SJSA1 (cell line): Measurements from ENCODE around the gene HSPG2. TPM values are rescaled to one million over a fixed set of nuclear protein-coding genes. Genes with fewer than 3 reads are reported as not detected.

ENCODE experiments used
- DNase-seq, 2 experiments: peaks; one replicate each; pipeline ENCODE4 v3.0.0-alpha.2; 2015 to 2020; ENCODE audit warnings: low spot score in 2 of 2, low read depth in 1 of 2
- H3K27ac ChIP-seq: fragments of 250-450 bp; sonication (Bioruptor Pico); 2 replicates; pipeline ENCODE4 v1.5.1; 2020; ENCODE audit warnings: mild to moderate bottlenecking, moderate library complexity
- H3K27me3 ChIP-seq: fragments of 250-450 bp; sonication (Bioruptor Pico); replicated peaks from 2 replicates; pipeline ENCODE4 v1.5.1; 2020; ENCODE audit warnings: mild to moderate bottlenecking, moderate library complexity
- H3K36me3 ChIP-seq: fragments of 250-450 bp; sonication (Bioruptor Pico); 2 replicates; pipeline ENCODE4 v1.5.1; 2020; ENCODE audit warnings: mild to moderate bottlenecking
- H3K4me1 ChIP-seq: fragments of 250-450 bp; sonication (Bioruptor Pico); replicated peaks from 2 replicates; pipeline ENCODE4 v1.6.1; 2021; ENCODE audit warnings: mild to moderate bottlenecking
- H3K4me3 ChIP-seq: fragments of 250-450 bp; sonication (Bioruptor Pico); 2 replicates; pipeline ENCODE4 v1.5.1; 2020; ENCODE audit warnings: mild to moderate bottlenecking
- H3K9me3 ChIP-seq: fragments of 250-450 bp; sonication (Bioruptor Pico); replicated peaks from 2 replicates; pipeline ENCODE4 v1.5.1; 2020; ENCODE audit warnings: mild to moderate bottlenecking
- total RNA-seq: library from RNA; depleted of rRNA; stranded (reverse); fragments of >200 nt; shearing (Covaris generic); gene quantifications from 2 replicates; pipeline ENCODE4 v1.2.3, GENCODE V29; 2014

HSPG2 gene
- total RNA-seq, 1 experiment from 2014 or later: 62.3 TPM

- Histone ChIP-seq H3K27ac (no peak overlapping the region), H3K9me3 (no peaks in the 10 kb centered on the region), H3K4me1 (no peaks in the 10 kb centered on the region), H3K4me3 (no peak overlapping the region), H3K36me3 (peaks cover 93% of the 10 kb centered on the region), H3K27me3 (no peaks in the 10 kb centered on the region)
- no peak for DNase-seq
These were observed 97.6 kb downstream of the HSPG2 start for GRCh38 chr1:21839337-21840037.

DNA sequence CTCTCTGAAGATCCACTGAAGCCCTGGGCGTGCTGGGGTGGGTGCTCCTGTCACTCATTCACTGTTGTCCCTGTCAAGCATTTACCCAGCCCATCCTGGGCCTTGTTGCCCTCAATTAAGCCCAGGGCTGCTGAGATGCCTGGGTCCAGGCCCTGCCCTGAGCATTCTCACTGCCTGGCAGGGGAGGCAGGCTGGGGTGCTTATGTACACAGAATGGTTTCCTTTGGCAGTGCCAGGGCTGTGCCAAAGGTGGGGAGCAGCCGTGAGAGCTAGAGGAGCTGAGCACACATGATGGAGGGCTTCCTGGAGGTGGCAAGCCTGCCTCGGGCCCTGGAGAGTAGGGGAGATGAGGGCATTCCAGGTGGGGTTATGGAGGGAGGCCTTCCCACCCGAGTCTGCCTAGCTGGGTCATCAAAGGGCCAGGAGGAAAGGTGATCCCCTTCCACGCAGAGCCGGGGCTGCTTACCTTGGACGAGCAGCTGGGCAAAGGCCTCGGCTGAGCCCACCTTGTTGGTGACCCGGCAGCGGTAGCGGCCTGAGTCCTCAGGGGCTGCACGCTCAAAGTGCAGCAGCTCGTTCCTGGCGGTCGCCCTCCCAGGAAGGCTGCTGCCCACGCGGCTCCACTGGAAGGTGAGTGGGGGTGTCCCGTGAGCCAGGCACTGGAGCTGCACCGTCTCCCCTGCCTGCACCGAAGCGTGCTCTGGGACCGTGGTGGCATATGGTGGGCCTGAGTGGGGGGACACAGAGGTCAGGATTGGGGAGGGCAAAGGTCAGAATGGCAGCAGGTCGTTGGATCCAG is 98.6 kb downstream of the HSPG2 start:
- no peak for DNase-seq
- Histone ChIP-seq H3K27me3 (no peaks in the 10 kb centered on the region), H3K27ac (no peak overlapping the region), H3K4me1 (no peaks in the 10 kb centered on the region), H3K9me3 (no peaks in the 10 kb centered on the region), H3K4me3 (no peak overlapping the region), H3K36me3 (peaks cover 96% of the 10 kb centered on the region)

- H3K4me1 ChIP-seq: no peaks in the 10 kb centered on the region
- H3K9me3 ChIP-seq: no peaks in the 10 kb centered on the region
- peaks cover 96% of the 10 kb centered on the region for H3K36me3 ChIP-seq
- DNase-seq: no peak
- no peaks in the 10 kb centered on the region for H3K27me3 ChIP-seq
- H3K4me3 ChIP-seq: no peak overlapping the region
- no peak overlapping the region for H3K27ac ChIP-seq
These were observed 99.6 kb downstream of the HSPG2 start for GRCh38 chr1:21837476-21837875.

- no peak for DNase-seq
- no peaks in the 10 kb centered on the region for H3K4me1 ChIP-seq
- H3K36me3 ChIP-seq: peaks cover 96% of the 10 kb centered on the region
- H3K27ac ChIP-seq: no peak overlapping the region
- no peaks in the 10 kb centered on the region for H3K27me3 ChIP-seq
- H3K9me3 ChIP-seq: no peaks in the 10 kb centered on the region
- H3K4me3 ChIP-seq: no peak overlapping the region
These were observed 100.4 kb downstream of the HSPG2 start for GRCh38 chr1:21836729-21837128.

GRCh38 chr1:21836010-21836409 is 101.1 kb downstream of the HSPG2 start:
- DNase-seq: no peak
- H3K27ac ChIP-seq: no peak overlapping the region
- peaks cover 96% of the 10 kb centered on the region for H3K36me3 ChIP-seq
- no peaks in the 10 kb centered on the region for H3K27me3 ChIP-seq
- H3K4me1 ChIP-seq: no peaks in the 10 kb centered on the region
- H3K4me3 ChIP-seq: no peak overlapping the region
- no peaks in the 10 kb centered on the region for H3K9me3 ChIP-seq

DNA sequence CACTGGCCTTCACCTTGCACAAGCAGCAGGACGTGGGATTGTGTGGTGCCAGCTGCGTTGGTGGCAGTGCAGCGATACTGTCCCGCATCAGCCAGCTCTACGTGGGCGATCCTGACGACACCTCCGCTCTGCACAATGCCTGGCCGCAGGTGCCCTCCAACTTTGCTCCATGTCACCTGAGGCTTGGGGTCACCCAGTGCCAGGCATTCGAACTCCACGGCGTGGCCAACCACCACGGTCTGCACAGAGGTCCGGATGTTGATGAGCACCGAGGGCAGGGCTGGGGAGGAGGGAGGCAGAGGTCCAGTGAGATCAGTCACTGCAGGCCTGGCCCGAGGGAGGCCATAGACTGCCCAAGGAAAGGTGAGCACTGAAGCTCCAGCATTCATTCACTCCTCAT is 102.4 kb downstream of the HSPG2 start:
- H3K4me1 ChIP-seq: no peaks in the 10 kb centered on the region
- no peaks in the 10 kb centered on the region for H3K9me3 ChIP-seq
- H3K27ac ChIP-seq: no peak overlapping the region
- no peak for DNase-seq
- peaks cover 95% of the 10 kb centered on the region for H3K36me3 ChIP-seq
- H3K4me3 ChIP-seq: no peak overlapping the region
- H3K27me3 ChIP-seq: no peaks in the 10 kb centered on the region

DNA sequence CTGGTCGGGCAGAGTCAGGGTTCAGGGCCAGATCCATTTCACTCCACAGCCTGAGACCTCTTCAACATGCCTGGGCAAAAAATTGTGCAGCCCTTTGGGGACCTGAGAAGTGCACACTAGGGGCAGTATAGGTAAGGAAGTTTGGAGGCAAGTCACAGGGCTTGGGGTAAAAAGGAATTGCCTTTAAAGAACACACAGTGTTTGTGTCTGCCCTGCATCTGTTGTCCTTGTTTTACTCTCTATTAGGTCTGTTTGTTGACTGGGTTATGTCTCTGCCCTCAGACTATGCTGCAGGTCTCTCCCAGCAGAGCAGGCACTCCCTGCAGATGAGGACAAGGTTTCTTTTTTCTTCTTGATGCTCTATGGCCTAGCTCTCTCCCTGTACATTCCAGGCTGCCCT is 103.0 kb downstream of the HSPG2 start:
- DNase-seq: no peak
- Histone ChIP-seq H3K4me3 (no peak overlapping the region), H3K36me3 (peaks cover 95% of the 10 kb centered on the region), H3K27ac (no peak overlapping the region), H3K9me3 (no peaks in the 10 kb centered on the region), H3K27me3 (no peaks in the 10 kb centered on the region), H3K4me1 (no peaks in the 10 kb centered on the region)

GRCh38 chr1:21833392-21833976 is 103.6 kb downstream of the HSPG2 start:
- H3K4me3 ChIP-seq: no peak overlapping the region
- H3K4me1 ChIP-seq: no peaks in the 10 kb centered on the region
- no peak for DNase-seq
- no peaks in the 10 kb centered on the region for H3K9me3 ChIP-seq
- no peaks in the 10 kb centered on the region for H3K27me3 ChIP-seq
- peaks cover 95% of the 10 kb centered on the region for H3K36me3 ChIP-seq
- no peak overlapping the region for H3K27ac ChIP-seq

- Histone ChIP-seq H3K27me3 (no peaks in the 10 kb centered on the region), H3K27ac (no peak overlapping the region), H3K36me3 (peaks cover 94% of the 10 kb centered on the region), H3K4me3 (no peak overlapping the region), H3K9me3 (no peaks in the 10 kb centered on the region), H3K4me1 (no peaks in the 10 kb centered on the region)
- peak in 1 of 2 experiments; percentile 36 for DNase-seq
These were observed 105.6 kb downstream of the HSPG2 start for GRCh38 chr1:21831454-21831970.

DNA sequence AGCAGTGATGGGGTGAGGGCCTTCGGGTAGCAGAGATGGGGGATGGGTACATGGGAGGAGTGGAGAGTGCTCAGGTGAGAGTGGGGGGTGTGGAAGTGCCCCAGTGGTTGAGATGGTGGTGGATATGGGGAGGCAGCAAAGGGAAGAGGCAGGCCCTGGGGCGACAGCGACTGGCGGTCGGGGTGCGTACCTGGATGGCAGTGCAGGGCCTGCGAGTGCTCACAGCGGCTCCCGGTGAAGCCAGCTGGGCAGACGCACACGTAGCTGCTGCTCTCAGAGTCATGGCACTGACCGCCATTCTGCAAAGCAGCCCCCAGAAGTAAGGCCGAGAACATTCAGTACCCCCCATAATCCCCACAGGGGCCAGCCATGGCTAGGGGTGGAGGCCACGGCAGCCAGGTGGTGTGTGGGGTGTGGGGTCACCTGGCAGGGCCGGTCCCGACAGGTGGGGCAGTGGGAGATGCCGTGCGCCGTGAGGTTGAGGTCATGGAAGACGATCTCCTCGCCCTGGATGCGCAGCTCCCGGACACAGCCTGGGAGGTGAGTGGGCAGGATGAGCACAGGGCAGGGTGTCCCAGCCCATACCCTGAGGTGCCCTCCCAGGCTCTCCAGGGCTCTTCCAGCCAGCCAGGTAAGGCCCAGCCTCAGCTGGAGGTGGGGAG is 106.2 kb downstream of the HSPG2 start:
- DNase-seq: peak in 1 of 2 experiments; percentile 40
- Histone ChIP-seq H3K4me3 (no peak overlapping the region), H3K36me3 (peaks cover 94% of the 10 kb centered on the region), H3K27me3 (no peaks in the 10 kb centered on the region), H3K27ac (no peak overlapping the region), H3K9me3 (no peaks in the 10 kb centered on the region), H3K4me1 (no peaks in the 10 kb centered on the region)

DNA sequence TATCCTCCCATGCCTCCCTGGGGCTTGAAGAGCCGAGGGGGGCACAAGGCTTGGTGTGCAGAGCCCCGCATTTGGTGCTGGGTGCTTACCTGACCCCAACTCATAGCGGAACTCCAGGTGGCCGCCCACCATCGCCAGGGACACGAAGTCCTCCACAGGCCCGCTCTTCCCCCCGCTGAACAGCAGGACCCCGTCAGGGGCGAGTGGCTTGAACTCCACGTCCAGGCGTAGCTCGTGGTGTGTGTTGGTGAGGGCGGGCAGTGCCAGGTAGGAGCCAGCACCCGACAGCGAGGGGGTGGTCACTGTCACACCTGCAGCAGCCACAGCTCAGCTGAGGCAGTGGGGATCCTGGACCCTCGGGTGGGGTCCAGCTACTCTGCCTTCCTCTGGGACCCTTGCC is 107.8 kb downstream of the HSPG2 start:
- H3K4me3 ChIP-seq: no peak overlapping the region
- H3K27ac ChIP-seq: no peak overlapping the region
- H3K9me3 ChIP-seq: no peaks in the 10 kb centered on the region
- peaks cover 91% of the 10 kb centered on the region for H3K36me3 ChIP-seq
- H3K4me1 ChIP-seq: no peaks in the 10 kb centered on the region
- peak in 1 of 2 experiments; percentile 40 for DNase-seq
- H3K27me3 ChIP-seq: no peaks in the 10 kb centered on the region

- no peak for DNase-seq
- H3K36me3 ChIP-seq: peaks cover 91% of the 10 kb centered on the region
These were observed 108.5 kb downstream of the HSPG2 start for GRCh38 chr1:21828506-21829210.

GRCh38 chr1:21828075-21828474 is 109.0 kb downstream of the HSPG2 start:
- peaks cover 90% of the 10 kb centered on the region for H3K36me3 ChIP-seq

More at GRCh38 chr1:21828506-21829210, 108.5 kb downstream of the HSPG2 start:
- no peak overlapping the region for H3K27ac ChIP-seq
- H3K4me1 ChIP-seq: no peaks in the 10 kb centered on the region
- H3K9me3 ChIP-seq: no peaks in the 10 kb centered on the region
- H3K4me3 ChIP-seq: no peak overlapping the region
- H3K27me3 ChIP-seq: no peaks in the 10 kb centered on the region

More at GRCh38 chr1:21828075-21828474, 109.0 kb downstream of the HSPG2 start:
- no peak for DNase-seq
- Histone ChIP-seq H3K27me3 (no peaks in the 10 kb centered on the region), H3K4me1 (no peaks in the 10 kb centered on the region), H3K9me3 (no peaks in the 10 kb centered on the region), H3K27ac (no peak overlapping the region), H3K4me3 (no peak overlapping the region)
